HepG2 (cell line): ENCODE results near the gene TMEM134. TPM values are rescaled to one million over a fixed set of nuclear protein-coding genes. Genes with fewer than 3 reads are reported as not detected.

Source experiments
- ARHGAP35 ChIP-seq: sonication (generic); formaldehyde crosslinking; IDR thresholded peaks from 2 replicates; pipeline ENCODE4 v1.9.0; 2022; ENCODE audit warnings: mild to moderate bottlenecking, inconsistent platforms, moderate library complexity, missing genetic modification reagents, borderline replicate concordance
- CCDC6 ChIP-seq: sonication (generic); formaldehyde crosslinking; IDR thresholded peaks from 2 replicates; pipeline ENCODE4 v1.8.1; 2022; ENCODE audit warnings: mild to moderate bottlenecking, missing genetic modification reagents, moderate library complexity
- GATAD2A ChIP-seq: IDR thresholded peaks from 2 replicates; pipeline ENCODE4 v1.6.1; 2016
- HNF4G ChIP-seq, 2 experiments: sonication (generic) in 1 of 2; formaldehyde crosslinking in 1 of 2; IDR thresholded peaks; 2 replicates each; pipeline versions ENCODE4 v1.4.0 to v1.6.1; 2011 to 2020; ENCODE audit warnings: borderline replicate concordance in 2 of 2, low read depth in 2 of 2, mild to moderate bottlenecking in 2 of 2, low read length in 1 of 2, missing genetic modification reagents in 1 of 2, moderate library complexity in 1 of 2
- NFE2 ChIP-seq: sonication (generic); formaldehyde crosslinking; IDR thresholded peaks from 2 replicates; pipeline ENCODE4 v1.4.0; 2020; ENCODE audit warnings: missing genetic modification reagents
- RELA ChIP-seq: sonication (generic); formaldehyde crosslinking; IDR thresholded peaks from 2 replicates; pipeline ENCODE4 v1.4.0; 2020; ENCODE audit warnings: missing genetic modification reagents
- REXO4 ChIP-seq: sonication (generic); formaldehyde crosslinking; IDR thresholded peaks from 2 replicates; pipeline ENCODE4 v1.8.0; 2022; ENCODE audit warnings: missing genetic modification reagents, mild to moderate bottlenecking, borderline replicate concordance
- SMAD1 ChIP-seq: sonication (generic); formaldehyde crosslinking; IDR thresholded peaks from 2 replicates; pipeline ENCODE4 v1.4.0; 2020; ENCODE audit warnings: missing genetic modification reagents, low read depth, mild to moderate bottlenecking, borderline replicate concordance
- SOX6 ChIP-seq, 2 experiments: fragments of 450-650 bp in 1 of 2; sonication (generic) in 1 of 2; formaldehyde crosslinking in 1 of 2; IDR thresholded peaks; 2 replicates each; pipeline versions ENCODE4 v1.4.0 to v1.6.1; 2017 to 2020; ENCODE audit warnings: antibody characterized with exemption in 1 of 2, mild to moderate bottlenecking in 1 of 2, missing genetic modification reagents in 1 of 2
- SUZ12 ChIP-seq: fragments of 150-350 bp; IDR thresholded peaks from 2 replicates; pipeline ENCODE4 v1.6.1; 2014; ENCODE audit warnings: low read depth, low read length
- TAF1 ChIP-seq: sonication (generic); formaldehyde crosslinking; IDR thresholded peaks from 2 replicates; pipeline ENCODE4 v1.4.0; 2020; ENCODE audit warnings: missing genetic modification reagents
- TGIF2 ChIP-seq: IDR thresholded peaks from 2 replicates; pipeline ENCODE4 v1.6.1; 2016; ENCODE audit warnings: control low read depth, missing compliant biosample characterization
- TSC22D2 ChIP-seq: sonication (generic); formaldehyde crosslinking; IDR thresholded peaks from 2 replicates; pipeline ENCODE4 v1.5.1; 2020; ENCODE audit warnings: missing genetic modification reagents, mild to moderate bottlenecking, borderline replicate concordance
- U2AF2 ChIP-seq: fragments of 200-400 bp; formaldehyde crosslinking; IDR thresholded peaks from 2 replicates; pipeline ENCODE4 v1.6.1; 2017; ENCODE audit warnings: low read depth, mild to moderate bottlenecking, low read length
- YEATS2 ChIP-seq: sonication (generic); formaldehyde crosslinking; IDR thresholded peaks from 2 replicates; pipeline ENCODE4 v1.4.0; 2020; ENCODE audit warnings: missing genetic modification reagents, borderline replicate concordance
- ZFP1 ChIP-seq: IDR thresholded peaks from 2 replicates; pipeline ENCODE4 v1.6.1; 2016
- ZMYM4 ChIP-seq: sonication (generic); formaldehyde crosslinking; IDR thresholded peaks from 2 replicates; pipeline ENCODE4 v1.8.1; 2023; ENCODE audit warnings: mild to moderate bottlenecking, missing genetic modification reagents
- ZNF251 ChIP-seq: sonication (generic); formaldehyde crosslinking; IDR thresholded peaks from 2 replicates; pipeline ENCODE4 v1.9.0; 2021; ENCODE audit warnings: mild to moderate bottlenecking, missing genetic modification reagents
- ZNF333 ChIP-seq: sonication (generic); formaldehyde crosslinking; IDR thresholded peaks from 2 replicates; pipeline ENCODE4 v1.4.0; 2020; ENCODE audit warnings: mild to moderate bottlenecking, missing genetic modification reagents, borderline replicate concordance
- ZNF430 ChIP-seq: sonication (generic); formaldehyde crosslinking; IDR thresholded peaks from 2 replicates; pipeline ENCODE4 v1.9.0; 2021; ENCODE audit warnings: mild to moderate bottlenecking, missing genetic modification reagents
- ZNF749 ChIP-seq: sonication (generic); formaldehyde crosslinking; IDR thresholded peaks from 2 replicates; pipeline ENCODE4 v1.8.0; 2022; ENCODE audit warnings: mild to moderate bottlenecking, missing genetic modification reagents, moderate library complexity, borderline replicate concordance
- ZNF883 ChIP-seq: sonication (generic); formaldehyde crosslinking; IDR thresholded peaks from 2 replicates; pipeline ENCODE4 v1.5.1; 2020; ENCODE audit warnings: mild to moderate bottlenecking, missing genetic modification reagents; ENCODE audit errors: not compliant biosample characterization
- polyA plus RNA-seq, 8 experiments: library from polyadenylated mRNA; depleted of rRNA in 3 of 8; stranded (reverse) in 7 of 8; unstranded in 1 of 8; fragments of >200 nt; fragmentation: Illumina TruSeq in 4 of 8; extraction: Trizol in 4 of 8; gene quantifications; 2 replicates each; pipeline versions ENCODE4 v1.2.1 to v1.2.3, GENCODE V29; 2011 to 2016; ENCODE audit warnings: low read depth in 4 of 8, missing spikeins in 1 of 8, mixed read lengths in 1 of 8; ENCODE audit not compliant: insufficient read depth in 1 of 8
- total RNA-seq, 5 experiments: library from RNA; depleted of rRNA; stranded (reverse); fragments of >200 nt; fragmentation: Illumina TruSeq; extraction: Trizol; gene quantifications; 2 replicates each; pipeline ENCODE4 v1.2.3, GENCODE V29; 2016; ENCODE audit warnings: low read depth in 1 of 5
- TF ChIP-seq, protein P1 (sequence below): sonication (generic); formaldehyde crosslinking; IDR thresholded peaks from 2 replicates; pipeline ENCODE4 v1.5.0; 2020; ENCODE audit warnings: mild to moderate bottlenecking, missing genetic modification reagents, borderline replicate concordance
- TF ChIP-seq, protein P2 (sequence below): sonication (generic); formaldehyde crosslinking; IDR thresholded peaks from 2 replicates; pipeline ENCODE4 v1.8.1; 2023; ENCODE audit warnings: mild to moderate bottlenecking, missing genetic modification reagents, borderline replicate concordance
- TF ChIP-seq, protein P3 (sequence below): sonication (generic); formaldehyde crosslinking; IDR thresholded peaks from 2 replicates; pipeline ENCODE4 v1.9.0; 2021; ENCODE audit warnings: missing genetic modification reagents, borderline replicate concordance

The TMEM134 gene
- total and polyA plus RNA-seq, 2 of the 13 experiments (the other 11 are each of a cell fraction or from before 2014, with no cell fraction given): 6.9 to 26.9 TPM

DNA sequence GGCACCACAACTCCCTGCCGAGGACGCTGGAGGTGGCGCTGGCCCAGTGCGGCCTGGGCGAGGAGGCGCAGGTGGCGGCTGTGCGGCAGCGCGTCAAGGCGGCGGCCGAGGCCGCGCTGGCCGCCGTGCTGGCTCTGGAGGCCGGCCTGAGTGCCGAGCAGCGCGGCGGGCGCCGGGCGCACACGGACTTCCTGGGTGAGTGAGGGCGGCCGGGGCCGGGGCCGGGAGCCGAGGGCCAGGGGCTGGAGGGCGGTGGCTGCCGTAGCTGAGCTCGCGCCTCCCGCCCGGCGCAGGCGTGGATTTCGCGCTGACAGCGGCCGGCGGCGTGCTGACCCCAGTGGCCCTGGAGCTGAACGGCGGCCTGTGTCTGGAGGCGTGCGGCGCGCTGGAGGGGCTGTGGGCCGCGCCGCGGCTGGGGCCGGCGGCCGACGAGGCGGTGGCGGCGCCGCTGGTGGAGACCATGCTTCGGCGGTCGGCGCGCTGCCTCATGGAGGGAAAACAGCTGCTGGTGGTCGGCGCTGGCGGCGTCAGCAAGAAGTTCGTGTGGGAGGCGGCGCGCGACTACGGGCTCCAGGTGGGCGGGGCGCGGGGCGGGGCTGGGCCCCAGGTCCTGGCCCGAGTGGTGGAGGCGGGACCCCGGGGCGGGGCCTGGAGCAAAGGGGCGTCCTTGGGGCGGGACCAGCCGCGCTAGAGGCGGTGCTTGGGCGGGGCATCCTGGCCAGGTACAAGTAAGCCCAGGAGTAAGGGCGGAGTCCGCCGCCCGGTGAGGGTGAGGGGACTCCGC lies 48.2 kb downstream of the TMEM134 start (continued):
- no peak for TF ChIP-seq HNF4G (IDR thresholded peaks at IDR 0.05; ENCODE audit: borderline replicate concordance, low read depth, low read length)
- peak; percentile 19; the same call in 1 of the 2 replicates for TF ChIP-seq HNF4G (CRISPR knock-in tag; IDR thresholded peaks at IDR 0.05; ENCODE audit: borderline replicate concordance, low read depth)
- no peak for TF ChIP-seq ZNF883 (CRISPR knock-in tag)
- TF ChIP-seq U2AF2: no peak
- TF ChIP-seq ZNF749: no peak
- TF ChIP-seq TAF1: no peak
- no peak for TF ChIP-seq NFE2 (CRISPR knock-in tag)
- no peak for TF ChIP-seq TGIF2 (CRISPR knock-in tag)
- no peak for TF ChIP-seq ZFP1 (CRISPR knock-in tag)
- no peak for TF ChIP-seq ARHGAP35 (CRISPR knock-in tag)
- no peak for TF ChIP-seq ZNF430 (CRISPR knock-in tag)
- TF ChIP-seq SMAD1 (CRISPR knock-in tag): no peak
- TF ChIP-seq YEATS2 (CRISPR knock-in tag): no peak
- peak; percentile 89; the same call in 1 of the 2 replicates for TF ChIP-seq CCDC6
- TF ChIP-seq ZNF333 (CRISPR knock-in tag): no peak
- no peak for TF ChIP-seq ZNF251 (CRISPR knock-in tag)
- no peak for TF ChIP-seq REXO4 (CRISPR knock-in tag)
- no peak for TF ChIP-seq SUZ12
- 0 out of 2 replicates have a peak, but pooled peaks have one; percentile 13 for TF ChIP-seq ZMYM4 (CRISPR knock-in tag)
- no peak for TF ChIP-seq SOX6 (IDR thresholded peaks at IDR 0.05)
- TF ChIP-seq SOX6 (CRISPR knock-in tag; IDR thresholded peaks at IDR 0.05): no peak
- TF ChIP-seq TSC22D2 (CRISPR knock-in tag): no peak
- TF ChIP-seq GATAD2A: no peak
- TF ChIP-seq, protein P1, sequence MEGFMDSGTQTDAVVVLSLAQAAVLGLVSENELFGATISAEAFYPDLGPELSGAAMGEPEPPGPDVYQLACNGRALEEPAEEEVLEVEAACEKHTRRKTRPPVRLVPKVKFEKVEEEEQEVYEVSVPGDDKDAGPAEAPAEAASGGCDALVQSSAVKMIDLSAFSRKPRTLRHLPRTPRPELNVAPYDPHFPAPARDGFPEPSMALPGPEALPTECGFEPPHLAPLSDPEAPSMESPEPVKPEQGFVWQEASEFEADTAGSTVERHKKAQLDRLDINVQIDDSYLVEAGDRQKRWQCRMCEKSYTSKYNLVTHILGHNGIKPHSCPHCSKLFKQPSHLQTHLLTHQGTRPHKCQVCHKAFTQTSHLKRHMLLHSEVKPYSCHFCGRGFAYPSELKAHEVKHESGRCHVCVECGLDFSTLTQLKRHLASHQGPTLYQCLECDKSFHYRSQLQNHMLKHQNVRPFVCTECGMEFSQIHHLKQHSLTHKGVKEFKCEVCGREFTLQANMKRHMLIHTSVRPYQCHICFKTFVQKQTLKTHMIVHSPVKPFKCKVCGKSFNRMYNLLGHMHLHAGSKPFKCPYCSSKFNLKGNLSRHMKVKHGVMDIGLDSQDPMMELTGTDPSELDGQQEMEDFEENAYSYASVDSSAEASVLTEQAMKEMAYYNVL: no peak
- TF ChIP-seq, protein P2, sequence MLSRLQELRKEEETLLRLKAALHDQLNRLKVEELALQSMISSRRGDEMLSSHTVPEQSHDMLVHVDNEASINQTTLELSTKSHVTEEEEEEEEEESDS: no peak
- TF ChIP-seq, protein P3, sequence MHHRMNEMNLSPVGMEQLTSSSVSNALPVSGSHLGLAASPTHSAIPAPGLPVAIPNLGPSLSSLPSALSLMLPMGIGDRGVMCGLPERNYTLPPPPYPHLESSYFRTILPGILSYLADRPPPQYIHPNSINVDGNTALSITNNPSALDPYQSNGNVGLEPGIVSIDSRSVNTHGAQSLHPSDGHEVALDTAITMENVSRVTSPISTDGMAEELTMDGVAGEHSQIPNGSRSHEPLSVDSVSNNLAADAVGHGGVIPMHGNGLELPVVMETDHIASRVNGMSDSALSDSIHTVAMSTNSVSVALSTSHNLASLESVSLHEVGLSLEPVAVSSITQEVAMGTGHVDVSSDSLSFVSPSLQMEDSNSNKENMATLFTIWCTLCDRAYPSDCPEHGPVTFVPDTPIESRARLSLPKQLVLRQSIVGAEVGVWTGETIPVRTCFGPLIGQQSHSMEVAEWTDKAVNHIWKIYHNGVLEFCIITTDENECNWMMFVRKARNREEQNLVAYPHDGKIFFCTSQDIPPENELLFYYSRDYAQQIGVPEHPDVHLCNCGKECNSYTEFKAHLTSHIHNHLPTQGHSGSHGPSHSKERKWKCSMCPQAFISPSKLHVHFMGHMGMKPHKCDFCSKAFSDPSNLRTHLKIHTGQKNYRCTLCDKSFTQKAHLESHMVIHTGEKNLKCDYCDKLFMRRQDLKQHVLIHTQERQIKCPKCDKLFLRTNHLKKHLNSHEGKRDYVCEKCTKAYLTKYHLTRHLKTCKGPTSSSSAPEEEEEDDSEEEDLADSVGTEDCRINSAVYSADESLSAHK (CRISPR knock-in tag): no peak
- no peak for TF ChIP-seq RELA (CRISPR knock-in tag)
